ENCODE measurements around the gene ZNF583.

The ZNF583 gene

DNA sequence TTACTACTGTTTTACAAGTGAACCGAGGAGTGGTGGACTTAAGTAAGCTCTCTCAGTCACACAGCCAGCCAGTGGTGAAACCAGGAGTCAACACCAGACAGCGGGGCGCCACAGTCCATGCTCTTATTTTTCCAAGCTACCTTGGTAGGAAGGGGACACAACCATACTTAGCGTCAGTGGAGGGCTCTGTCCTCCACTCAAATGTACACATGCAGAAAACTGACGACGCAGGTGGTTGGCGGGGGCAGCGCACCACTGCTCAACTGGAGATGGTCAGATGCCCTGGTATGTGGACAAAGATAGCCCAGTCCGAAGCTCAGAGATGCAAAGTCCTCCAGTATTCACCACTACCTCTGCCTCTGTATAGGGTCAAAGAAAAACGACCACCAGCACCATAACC lies 72.0 kb downstream of the ZNF583 start:
- Histone ChIP-seq H3K4me3 (ENCODE audit: low read length) (no peak overlapping the region), H3K36me3 (ENCODE audit: control insufficient read depth, insufficient read depth, low read length) (0 out of 2 replicates have a peak, but pooled peaks cover 3% of the 10 kb centered on the region), H3K27me3 (ENCODE audit: control insufficient read depth, insufficient read depth, low read length) (no peaks in the 10 kb centered on the region), H3K9me3 (ENCODE audit: control insufficient read depth, insufficient read depth, low read length) (no peaks in the 10 kb centered on the region), H3K27ac (ENCODE audit: low read length) (no peak overlapping the region), H3K4me1 (ENCODE audit: control insufficient read depth, insufficient read depth, low read length) (peaks cover 2% of the 10 kb centered on the region; the same call in 1 of the 2 replicates)
- WGBS (ENCODE audit: insufficient coverage, insufficient read length) = no CpG with 5 or more reads among the region's 10 CpGs
- DNase-seq (ENCODE audit: low read depth, low spot score) = no peak
